CD4-positive, alpha-beta T cell treated with Interleukin-4 for 4 hours (primary cell): ENCODE results near the gene KRTAP13-1.

Experiments used
- DNase-seq: peaks from one replicate; pipeline ENCODE4 v3.0.0-alpha.2; 2020

Gene KRTAP13-1, protein sequence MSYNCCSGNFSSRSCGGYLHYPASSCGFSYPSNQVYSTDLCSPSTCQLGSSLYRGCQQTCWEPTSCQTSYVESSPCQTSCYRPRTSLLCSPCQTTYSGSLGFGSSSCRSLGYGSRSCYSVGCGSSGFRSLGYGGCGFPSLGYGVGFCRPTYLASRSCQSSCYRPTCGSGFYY

DNA sequence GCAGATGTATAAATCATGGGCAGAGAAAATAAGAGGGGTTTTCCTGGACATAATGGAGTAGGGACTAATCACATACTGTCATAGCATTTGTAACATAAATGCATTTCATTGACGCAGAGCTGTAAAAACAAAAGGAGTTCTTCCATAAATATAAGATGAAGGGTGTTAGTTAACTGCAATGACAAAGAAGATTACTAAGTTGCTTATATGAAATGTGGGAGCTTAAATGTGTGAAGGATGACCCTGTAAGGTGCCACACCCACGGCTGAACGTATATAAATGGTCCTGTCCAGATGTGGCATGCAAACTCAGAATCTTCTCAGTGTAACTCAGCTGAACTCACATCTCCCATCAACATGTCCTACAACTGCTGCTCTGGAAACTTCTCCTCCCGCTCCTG lies at the start of gene KRTAP13-1:
Gene KRTAP13-1 (plus strand): TSS at position 301 of the 400 bp plus-strand sequence. CDS start 56 bp downstream, at position 357.
- no peak for DNase-seq

DNA sequence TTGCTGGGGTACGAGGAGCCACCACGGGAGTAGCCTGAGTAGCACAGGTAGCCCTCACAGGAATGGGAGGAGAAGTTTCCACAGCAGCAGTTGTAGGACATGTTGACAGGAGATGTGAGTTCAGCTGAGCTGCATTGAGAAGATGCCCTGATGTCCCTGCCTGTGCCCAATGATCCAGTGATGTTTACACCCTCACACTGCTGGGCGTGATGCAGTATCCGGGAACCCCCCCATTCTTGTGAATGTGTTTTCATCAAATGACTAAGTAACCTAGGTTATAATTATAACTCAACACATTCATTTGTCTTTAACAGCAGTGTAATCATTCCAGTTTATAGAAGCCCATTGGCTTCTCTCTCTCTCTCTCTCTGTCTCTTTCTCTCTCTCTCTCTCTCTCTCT lies 47.3 kb upstream of the KRTAP13-1 start, which contains the start of gene KRTAP23-1:
Gene KRTAP23-1 (minus strand): TSS at position 101 of the 400 bp plus-strand sequence. CDS start 0 bp downstream, at position 101.
- DNase-seq, result no peak

DNA sequence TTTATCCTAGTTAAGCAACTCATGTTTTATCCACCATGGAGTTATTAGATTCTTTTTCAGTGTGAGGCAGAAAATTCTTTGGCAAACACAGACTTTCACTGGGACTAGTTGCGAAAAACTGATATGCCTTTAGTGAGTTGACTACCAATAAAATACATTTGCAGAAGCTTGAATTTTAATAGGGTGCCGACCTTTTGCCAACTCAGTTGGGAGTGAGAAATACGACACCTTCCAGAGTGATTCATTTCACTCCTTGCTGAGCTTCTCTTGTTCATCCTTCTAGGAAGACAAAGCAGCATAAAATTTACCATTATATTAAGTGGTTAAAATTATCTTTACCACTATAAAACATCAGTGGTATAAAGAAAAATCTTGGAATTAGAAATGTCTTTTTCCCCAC lies 46.3 kb upstream of the KRTAP13-1 start:
- no peak for DNase-seq

DNA sequence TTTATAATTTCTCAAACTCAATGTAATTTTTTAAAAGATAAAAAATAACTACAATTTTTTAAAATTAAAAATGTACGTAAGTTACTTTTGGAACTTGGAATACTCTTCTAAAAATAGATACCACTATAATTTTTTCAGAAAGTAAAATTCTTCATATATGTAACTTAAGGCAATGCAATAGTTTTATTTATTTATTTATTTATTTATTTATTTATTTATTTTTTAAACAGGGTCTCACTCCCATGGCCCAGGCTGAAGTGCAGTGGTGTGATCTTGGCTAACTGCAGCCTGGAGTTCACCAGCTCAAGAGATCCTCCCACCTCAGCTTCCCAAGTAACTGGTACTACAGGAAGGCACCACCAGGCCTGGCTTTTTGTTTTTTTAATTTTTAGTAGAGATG lies 44.3 kb upstream of the KRTAP13-1 start:
- DNase-seq, result no peak

DNA sequence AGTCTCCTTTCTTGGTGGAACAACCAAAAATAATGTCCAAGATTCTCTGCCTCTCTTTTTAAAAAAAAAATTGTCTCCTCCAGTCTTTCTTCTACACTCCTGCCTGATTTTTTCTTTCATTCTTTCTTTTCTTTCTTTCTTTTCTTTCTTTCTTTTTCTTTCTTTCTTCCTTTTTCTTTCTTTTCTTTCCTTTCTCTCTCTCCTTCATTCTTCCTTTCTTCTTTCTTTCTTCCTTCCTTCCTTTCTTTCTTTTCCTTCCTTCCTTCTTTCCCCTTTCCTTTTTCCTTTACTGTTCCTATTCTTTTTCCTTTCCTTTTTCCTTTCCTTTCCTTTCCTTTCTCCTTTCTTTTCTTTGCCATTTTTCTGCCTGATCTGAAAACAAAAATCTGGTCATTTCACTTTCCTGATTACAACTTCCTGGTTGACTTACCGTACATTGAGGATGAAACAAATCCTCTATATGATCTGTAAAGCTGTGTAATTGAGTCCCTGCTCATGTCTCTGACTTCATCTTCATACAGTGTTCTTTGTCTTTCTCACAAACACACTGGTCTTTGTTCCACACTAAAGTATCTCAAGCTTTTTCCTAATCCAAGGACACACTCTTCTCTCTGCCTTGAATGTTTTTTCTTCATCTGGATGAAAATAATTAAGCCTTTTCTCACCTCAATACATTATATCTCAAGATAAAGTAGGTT lies 41.4 kb upstream of the KRTAP13-1 start:
- DNase-seq, result no peak

DNA sequence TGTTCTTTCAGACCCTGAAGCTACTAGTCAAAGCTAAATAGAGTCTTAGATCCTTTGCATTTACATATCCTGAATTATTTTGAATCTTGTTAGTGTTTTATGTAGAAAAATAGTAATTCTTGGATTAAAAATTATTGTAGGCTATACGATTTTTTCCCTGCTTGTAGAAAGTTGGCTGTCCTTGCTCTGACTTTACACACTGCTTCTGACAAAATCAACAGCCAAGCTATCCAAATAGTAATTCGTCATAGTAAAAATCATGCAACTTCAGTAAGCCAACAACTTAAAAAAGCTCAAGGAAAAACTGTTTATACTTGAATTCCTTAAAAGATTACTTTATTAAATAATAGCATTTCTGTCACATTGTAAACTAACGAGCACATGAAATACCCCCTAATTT lies 39.9 kb upstream of the KRTAP13-1 start:
- DNase-seq, result no peak

DNA sequence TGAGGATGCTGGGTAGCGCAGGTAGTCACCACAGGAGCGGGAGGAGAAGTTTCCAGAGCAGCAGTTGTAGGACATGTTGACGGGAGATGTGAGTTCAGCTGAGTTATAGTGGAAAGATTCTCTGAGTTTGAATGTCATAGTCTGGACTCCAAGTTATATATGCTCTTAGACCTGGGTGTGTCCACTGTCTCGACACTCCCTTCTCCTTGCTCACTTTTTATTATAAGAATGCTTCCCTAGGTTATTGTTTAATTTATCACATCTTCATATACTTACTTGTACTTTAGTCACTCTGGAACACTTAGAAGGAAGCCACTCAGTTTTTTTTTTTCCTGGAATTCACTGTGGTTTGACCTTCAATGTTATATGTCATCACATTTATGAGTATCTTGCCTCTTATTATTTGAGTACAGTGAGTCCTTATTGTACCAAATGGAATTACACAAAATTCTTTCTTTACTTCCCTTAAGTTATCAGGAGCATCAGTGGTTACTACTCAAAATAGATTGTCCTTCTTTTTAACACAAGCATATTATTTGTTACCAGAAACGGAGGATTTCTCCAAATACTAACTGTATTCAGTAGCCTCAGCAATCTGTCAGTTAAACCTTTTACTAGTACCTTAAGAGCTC lies 23.6 kb upstream of the KRTAP13-1 start, which contains the start of gene KRTAP13-2:
Gene KRTAP13-2 (minus strand): TSS at position 133 of the 632 bp plus-strand sequence. CDS start 58 bp downstream, at position 75.
- no peak for DNase-seq

DNA sequence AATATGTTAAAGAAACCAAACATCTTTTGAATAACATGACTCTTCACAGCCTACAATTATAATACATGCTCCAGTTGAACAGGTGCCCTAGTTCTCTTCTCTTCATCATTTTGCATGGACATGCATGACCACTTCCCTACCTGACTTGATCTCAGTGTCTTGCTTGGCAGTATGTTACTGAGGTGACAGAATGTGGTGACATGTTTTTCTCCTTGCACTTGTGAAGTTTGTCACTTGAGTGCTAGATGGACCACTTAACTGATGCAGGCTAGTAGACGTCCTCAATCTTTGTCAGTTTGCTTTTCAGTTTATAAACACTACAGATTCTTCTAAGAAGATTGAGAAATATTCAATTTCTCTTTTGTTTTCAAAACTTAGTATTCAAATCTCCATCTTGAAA lies 13.6 kb upstream of the KRTAP13-1 start:
- no peak for DNase-seq

DNA sequence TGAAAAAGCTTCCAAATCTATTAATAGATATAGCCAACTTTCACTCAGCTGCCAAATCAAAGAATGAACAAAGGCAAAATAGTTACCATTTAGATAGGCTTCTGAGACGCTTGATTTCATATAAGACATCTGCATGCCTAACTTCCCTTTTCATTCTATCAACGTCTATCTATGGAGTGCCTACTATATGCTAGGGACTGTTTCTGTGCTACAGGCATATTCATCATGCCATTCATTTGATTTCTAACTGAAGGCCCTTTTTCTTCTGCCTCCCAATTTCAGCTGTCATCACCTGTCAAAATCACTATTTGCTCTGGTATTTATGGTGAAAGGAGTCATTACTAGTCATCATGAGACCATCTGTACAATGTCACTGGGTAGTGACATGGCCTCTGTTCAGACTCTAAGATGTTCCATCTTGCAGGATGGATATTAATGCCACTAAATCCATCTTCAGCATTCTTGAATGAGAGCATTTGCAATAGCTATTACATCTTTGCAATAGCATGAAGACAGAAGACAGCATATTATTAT lies 4.3 kb upstream of the KRTAP13-1 start:
- DNase-seq, result no peak

DNA sequence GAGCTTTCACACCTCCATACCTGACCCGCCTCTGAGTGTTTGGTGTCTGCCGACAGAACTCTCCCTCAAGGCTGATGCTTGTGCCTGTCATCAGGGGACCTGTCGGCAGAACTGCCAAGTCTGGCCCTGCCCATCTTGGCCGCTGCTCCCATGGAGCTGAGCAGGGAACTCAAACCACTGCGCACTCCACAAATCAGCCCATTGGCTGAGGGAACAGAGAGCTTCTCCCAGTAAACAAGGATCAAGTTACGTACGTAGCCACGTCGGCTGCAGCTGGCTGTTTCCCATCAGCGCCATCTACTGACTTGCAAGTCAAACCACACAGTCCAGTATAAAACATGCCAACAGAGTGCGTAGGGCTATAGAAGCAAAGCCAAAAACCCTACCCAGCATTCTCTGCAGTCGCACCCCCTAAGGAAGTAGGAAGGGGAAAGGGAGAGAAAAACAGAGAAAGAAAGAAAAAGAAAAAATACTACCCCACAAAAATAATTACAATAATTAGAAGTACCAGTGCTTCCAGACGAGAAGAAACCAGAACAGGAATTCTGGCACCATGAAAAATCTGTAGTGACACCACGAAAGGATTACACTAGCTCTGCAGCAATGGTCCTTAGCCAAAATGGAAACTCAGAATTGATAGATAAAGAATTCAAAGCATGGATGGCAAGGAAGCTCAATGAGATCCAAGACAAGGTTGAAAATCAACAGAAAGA lies 13.1 kb downstream of the KRTAP13-1 start:
- no peak for DNase-seq

DNA sequence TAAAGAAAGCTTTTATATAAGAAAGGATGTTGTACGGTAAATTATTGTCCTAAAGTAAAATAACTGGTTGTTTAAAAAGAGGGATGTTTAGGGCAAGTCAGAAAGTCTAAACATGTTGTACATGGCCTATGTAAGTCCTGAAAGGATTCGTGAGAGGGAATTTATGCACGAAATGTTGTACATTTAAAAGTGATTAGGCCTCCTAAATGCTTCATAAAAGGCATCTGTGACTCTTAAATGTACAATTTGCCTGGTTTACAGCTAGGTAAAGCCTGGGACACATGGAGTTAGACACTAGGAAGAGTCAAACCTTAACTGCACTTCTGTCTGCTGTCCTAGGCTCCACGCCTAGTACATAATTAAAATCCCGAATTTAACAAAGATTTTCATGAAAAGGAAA lies 20.2 kb downstream of the KRTAP13-1 start:
- DNase-seq, result no peak

DNA sequence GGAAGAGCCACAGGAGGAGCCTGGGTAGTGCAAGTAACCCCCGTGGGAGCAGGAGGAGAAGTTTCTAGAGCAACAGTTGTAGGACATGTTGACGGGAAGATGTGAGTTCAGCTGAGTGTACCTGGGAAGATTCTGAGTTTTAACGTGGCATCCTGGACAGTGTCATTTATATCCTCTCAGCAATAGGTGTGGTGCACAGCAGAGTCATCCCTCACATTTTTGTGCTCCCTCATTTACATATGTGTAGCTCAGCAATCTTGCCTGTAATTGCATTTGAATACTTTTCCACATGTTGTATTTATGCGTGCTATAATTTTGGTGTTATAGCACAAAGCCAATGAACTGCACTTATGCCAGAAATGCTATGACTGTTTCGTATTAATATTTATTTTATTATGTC lies 30.0 kb downstream of the KRTAP13-1 start, which contains the start of gene KRTAP13-3:
Gene KRTAP13-3 (minus strand): TSS at position 101 of the 400 bp plus-strand sequence. CDS start 14 bp downstream, at position 87.
- no peak for DNase-seq

DNA sequence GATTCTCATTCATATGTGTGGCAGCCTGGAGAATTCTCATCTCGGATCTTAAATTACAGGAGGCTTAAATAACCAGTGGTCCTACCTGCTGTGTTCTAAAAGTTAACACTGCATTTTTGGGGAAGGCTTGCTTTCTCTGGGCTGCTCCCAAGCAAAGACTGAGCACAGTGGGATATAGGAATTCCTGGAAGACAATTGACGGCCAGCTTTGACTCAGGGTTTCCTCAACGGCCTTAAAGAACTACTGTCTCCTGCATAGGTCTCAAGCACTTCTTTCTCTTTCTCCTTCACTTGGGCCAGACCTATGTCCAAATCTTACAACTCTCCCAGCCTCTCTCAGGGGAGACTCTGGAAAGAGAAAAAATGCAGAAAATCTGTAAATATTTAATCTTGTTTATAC lies 30.9 kb downstream of the KRTAP13-1 start:
- no peak for DNase-seq

DNA sequence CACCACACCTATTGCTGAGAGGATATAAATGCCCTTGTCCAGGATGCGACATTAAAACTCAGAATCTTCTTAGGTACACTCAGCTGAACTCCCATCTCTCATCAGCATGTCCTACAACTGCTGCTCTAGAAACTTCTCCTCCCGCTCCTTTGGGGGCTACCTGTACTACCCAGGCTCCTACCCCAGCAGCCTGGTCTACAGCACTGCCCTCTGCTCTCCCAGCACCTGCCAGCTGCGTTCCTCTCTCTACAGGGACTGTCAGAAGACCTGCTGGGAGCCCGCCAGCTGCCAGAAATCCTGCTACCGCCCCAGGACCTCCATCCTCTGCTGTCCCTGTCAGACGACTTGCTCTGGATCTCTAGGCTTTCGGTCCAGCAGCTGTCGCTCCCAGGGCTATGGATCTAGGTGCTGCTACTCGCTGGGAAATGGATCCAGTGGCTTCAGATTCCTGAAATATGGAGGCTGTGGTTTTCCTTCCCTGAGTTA lies 34.4 kb downstream of the KRTAP13-1 start, which contains the start of gene KRTAP13-4:
Gene KRTAP13-4 (plus strand): TSS at position 51 of the 486 bp plus-strand sequence. CDS start 56 bp downstream, at position 107.
- no peak for DNase-seq

DNA sequence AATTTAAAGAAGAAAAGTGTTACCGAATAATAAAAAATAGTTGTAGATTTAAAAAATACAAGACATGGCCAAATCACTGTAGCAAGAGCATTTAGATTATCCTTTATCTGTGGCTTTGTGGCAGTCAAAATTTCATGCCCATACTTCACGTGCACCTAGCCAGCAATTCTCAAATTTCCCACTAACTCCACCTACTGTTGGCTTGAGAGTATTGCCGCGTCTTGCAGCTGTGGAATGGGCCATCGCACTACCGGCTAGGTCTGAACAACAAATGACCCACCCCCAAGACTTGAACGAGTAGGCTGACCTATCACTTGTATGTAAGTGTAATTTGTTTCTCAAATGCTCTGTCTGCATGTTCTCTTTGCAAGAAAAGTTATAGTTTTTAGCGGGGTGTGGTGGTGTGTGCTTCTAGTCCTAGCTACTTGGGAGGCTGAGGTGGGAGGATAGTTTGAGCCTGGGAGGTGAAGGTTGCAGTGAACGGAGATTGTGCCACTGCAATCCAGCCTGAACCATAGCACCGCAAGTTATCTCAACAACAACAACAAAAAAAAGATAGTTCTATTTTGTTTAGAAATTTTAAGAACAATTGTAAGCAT lies 38.3 kb downstream of the KRTAP13-1 start:
- peak; percentile 1 for DNase-seq

DNA sequence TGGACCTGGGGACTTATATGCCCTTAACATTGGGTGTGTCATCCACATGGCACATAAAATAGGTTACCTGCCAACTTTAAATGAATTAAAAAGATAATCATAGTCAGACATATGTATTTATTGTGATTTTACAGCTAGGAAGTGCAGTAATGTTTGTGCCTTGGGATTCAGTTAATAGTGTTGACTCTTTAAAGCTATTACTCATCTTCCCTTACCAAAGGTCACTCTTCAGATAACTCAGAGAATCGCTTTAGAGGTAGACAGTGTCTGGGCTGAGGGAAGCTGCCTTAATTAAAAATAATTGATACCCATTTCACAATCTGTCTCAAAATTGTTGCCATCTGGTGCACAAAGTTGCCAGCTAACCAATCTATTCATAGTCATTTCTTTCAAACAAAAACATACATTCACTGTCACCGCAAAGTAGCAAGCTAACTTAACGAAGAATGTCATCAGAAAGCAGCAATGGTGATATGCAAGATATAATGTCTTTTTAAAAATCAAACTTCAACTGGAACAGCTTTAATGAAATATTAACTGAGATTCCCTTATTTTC lies 41.3 kb downstream of the KRTAP13-1 start:
- no peak for DNase-seq

DNA sequence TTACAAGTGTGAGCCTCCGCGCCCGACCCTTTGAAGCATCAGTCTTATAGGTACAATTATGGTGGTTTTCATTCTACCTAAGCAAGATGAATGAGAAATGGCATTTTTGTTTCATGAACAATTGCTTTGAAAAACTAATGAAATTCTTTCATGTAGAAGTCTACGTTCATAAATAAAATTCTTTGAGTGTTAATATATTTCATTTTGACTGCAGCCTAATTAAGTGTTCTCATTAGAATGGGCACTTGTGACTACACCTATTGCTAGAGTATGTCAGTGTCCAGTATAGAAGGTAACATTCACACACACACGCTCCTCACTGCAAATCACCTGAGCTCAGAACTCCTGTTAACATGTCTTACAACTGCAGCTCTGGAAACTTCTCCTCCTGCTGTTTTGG lies 44.1 kb downstream of the KRTAP13-1 start, which contains the start of gene KRTAP15-1:
Gene KRTAP15-1 (plus strand): TSS at position 301 of the 400 bp plus-strand sequence. CDS start 53 bp downstream, at position 354.
- no peak for DNase-seq

DNA sequence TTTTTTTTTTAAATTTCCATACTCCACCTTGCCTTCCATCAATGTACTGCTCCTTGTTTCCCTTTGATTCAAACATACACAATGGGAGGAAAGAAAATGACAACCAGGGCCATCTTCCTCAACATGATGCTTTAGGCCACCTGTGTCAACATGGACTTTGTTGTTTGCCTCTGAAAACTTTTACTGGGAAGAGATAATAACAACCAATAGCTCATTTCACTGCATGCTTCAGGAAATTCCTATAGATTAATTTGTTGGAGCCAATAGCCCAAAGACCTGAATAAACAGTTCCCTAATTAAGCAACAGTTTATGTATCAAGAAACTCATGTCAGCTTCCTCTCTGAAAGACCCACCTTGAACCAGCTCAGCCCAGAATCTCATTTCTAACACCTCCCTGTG lies 47.4 kb downstream of the KRTAP13-1 start:
- no peak for DNase-seq

DNA sequence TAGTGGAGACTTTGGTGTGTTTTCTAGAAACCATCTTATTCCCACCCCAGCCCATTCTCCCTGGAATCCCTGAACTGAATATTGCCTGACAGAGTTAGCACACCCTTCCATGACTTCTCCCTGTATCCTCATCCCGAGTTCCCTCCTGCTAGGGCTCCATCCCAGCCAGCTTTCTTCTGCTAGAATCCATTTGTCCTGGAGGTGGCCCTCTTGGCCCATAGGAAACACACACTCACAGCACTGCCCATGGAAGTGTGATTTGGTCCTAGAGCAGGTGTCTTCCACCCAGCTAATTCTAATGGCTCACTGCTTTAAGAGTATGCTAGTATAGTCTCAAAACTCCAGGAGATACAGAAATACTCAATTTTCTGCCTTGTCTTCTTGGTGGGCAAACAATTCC lies 48.4 kb downstream of the KRTAP13-1 start:
- no peak for DNase-seq
